Endothelial cell of umbilical vein (primary cell): ENCODE data around the gene PALD1.

ENCODE experiments used
- CTCF ChIP-seq, 2 donors: IDR thresholded peaks; 1 replicate in 1 of 2; 2 replicates in 1 of 2; pipeline ENCODE4 v1.5.1; 2011; ENCODE audit warnings: low read length in 2 of 2, mild to moderate bottlenecking in 2 of 2, moderate library complexity in 2 of 2, control low read depth in 1 of 2, inconsistent platforms in 1 of 2, low read depth in 1 of 2; ENCODE audit not compliant: insufficient read depth in 1 of 2; ENCODE audit errors: extremely low read depth in 1 of 2
- EZH2 ChIP-seq: IDR thresholded peaks from 2 replicates; pipeline ENCODE4 v1.6.1; 2012; ENCODE audit warnings: borderline replicate concordance, low read depth, mild to moderate bottlenecking, moderate library complexity, low read length, inconsistent platforms; ENCODE audit not compliant: severe bottlenecking
- POLR2A ChIP-seq: IDR thresholded peaks from 2 replicates; pipeline ENCODE4 v1.6.1; 2012; ENCODE audit warnings: low read depth, mild to moderate bottlenecking, control low read depth, low read length
- TF ChIP-seq, protein P1 (sequence below): IDR thresholded peaks from 2 replicates; pipeline ENCODE4 v1.6.1; 2011; ENCODE audit not compliant: insufficient read depth, insufficient read length

DNA sequence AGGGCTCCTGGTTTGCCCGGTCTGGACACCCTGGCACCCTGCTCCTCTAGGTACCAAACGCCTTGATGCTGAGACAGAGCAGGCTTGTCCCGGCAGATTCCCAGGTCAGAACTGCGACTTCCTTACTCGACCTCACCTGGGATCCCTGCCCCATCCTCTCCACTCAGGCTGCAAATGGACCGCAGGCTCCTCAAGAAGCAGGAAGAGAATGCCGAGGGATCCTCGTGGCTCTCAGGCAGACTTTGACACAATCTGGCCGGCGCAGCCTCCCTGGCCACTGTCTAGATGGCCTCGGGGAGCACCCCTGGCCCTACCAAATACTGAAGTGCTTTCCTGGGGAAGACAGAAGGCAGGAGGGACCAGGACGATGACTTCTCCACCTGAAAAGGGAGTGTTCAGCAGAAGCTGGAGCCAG is 36.7 kb upstream of the PALD1 start:
- TF ChIP-seq, protein P1, sequence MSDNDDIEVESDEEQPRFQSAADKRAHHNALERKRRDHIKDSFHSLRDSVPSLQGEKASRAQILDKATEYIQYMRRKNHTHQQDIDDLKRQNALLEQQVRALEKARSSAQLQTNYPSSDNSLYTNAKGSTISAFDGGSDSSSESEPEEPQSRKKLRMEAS, result no peak
- no peak for TF ChIP-seq CTCF (IDR thresholded peaks at IDR 0.05; ENCODE audit: extremely low read depth in 1 of 2, insufficient read depth in 1 of 2, low read depth in 1 of 2, low read length in 2 of 2)
- TF ChIP-seq POLR2A, result no peak
- no peak for TF ChIP-seq EZH2
